IMR-90 (cell line): Measurements from ENCODE around the gene AP4B1. TPM values are rescaled to one million over a fixed set of nuclear protein-coding genes. Genes with fewer than 3 reads are reported as not detected.

ENCODE experiments used
- ATAC-seq: fragments of 200-7000 bp; cut with Tn5 transposase; 2 replicates; pipeline ENCODE4 v1.9.1; 2020; ENCODE audit warnings: low read depth, mild to moderate bottlenecking, moderate library complexity
- BruUV-seq: library from RNA; stranded (reverse); fragments of 400-500 nt; replicated peaks from 2 replicates; lab custom pipeline; 2021; lab: Mats Ljungman, UMichigan
- CTCF ChIA-PET: fragments of 300-600 bp; formaldehyde crosslinking; extraction: SDS; loops from one replicate; lab custom pipeline; 2021; ENCODE audit warnings: antibody characterized with exemption; lab: Yijun Ruan, JAX
- POLR2A ChIA-PET: fragments of 300-600 bp; sonication (Branson Sonifier 250); formaldehyde crosslinking; loops from one replicate; lab custom pipeline; 2022; ENCODE audit warnings: antibody characterized with exemption; ENCODE audit not compliant: unreplicated experiment; lab: Charles Lee
- DNase-seq: peaks from one replicate; pipeline ENCODE4 v3.0.0; 2013
- H2AFZ ChIP-seq: replicated peaks from 2 replicates; pipeline ENCODE3; 2013; ENCODE audit warnings: low read length, mild to moderate bottlenecking; ENCODE audit not compliant: poor library complexity
- H2AK5ac ChIP-seq: 2 replicates; pipeline ENCODE4 v1.6.1; 2013; ENCODE audit warnings: low read depth, low read length, inconsistent platforms
- H2AK9ac ChIP-seq: replicated peaks from 2 replicates; pipeline ENCODE3; 2013; ENCODE audit warnings: mild to moderate bottlenecking, low read depth, low read length, moderate library complexity; ENCODE audit not compliant: poor library complexity
- H2BK120ac ChIP-seq: 2 replicates; pipeline ENCODE4 v1.6.1; 2013; ENCODE audit warnings: low read depth, low read length, inconsistent platforms
- H2BK15ac ChIP-seq: 3 replicates; pipeline ENCODE4 v1.6.1; 2013; ENCODE audit warnings: low read depth, low read length, inconsistent platforms
- H2BK20ac ChIP-seq: 2 replicates; pipeline ENCODE4 v1.6.1; 2013; ENCODE audit warnings: low read depth, mild to moderate bottlenecking, inconsistent platforms, low read length, moderate library complexity
- H2BK5ac ChIP-seq: 2 replicates; pipeline ENCODE4 v1.6.1; 2013; ENCODE audit warnings: mild to moderate bottlenecking, low read depth, low read length, inconsistent platforms; ENCODE audit not compliant: poor library complexity, severe bottlenecking
- H3K14ac ChIP-seq: replicated peaks from 2 replicates; pipeline ENCODE4 v1.6.1; 2013; ENCODE audit warnings: low read depth, low read length, inconsistent platforms
- H3K18ac ChIP-seq: 2 replicates; pipeline ENCODE4 v1.6.1; 2013; ENCODE audit warnings: low read depth, low read length, control low read depth
- H3K23ac ChIP-seq: 2 replicates; pipeline ENCODE4 v1.6.1; 2013; ENCODE audit warnings: low read depth, low read length, inconsistent platforms
- H3K27ac ChIP-seq: 2 replicates; pipeline ENCODE4 v1.5.1; 2013; ENCODE audit warnings: mild to moderate bottlenecking, control low read depth, low read length; ENCODE audit not compliant: insufficient read depth
- H3K27me3 ChIP-seq: 2 replicates; pipeline ENCODE4 v1.6.1; 2013; ENCODE audit warnings: low read length; ENCODE audit not compliant: control insufficient read depth, insufficient read depth
- H3K36me3 ChIP-seq: 2 replicates; pipeline ENCODE4 v1.6.1; 2013; ENCODE audit warnings: low read length, mixed read lengths; ENCODE audit not compliant: control insufficient read depth, insufficient read depth
- H3K4ac ChIP-seq: 2 replicates; pipeline ENCODE4 v1.6.1; 2013; ENCODE audit warnings: low read depth, low read length, inconsistent platforms
- H3K4me1 ChIP-seq: 2 replicates; pipeline ENCODE4 v1.6.1; 2013; ENCODE audit warnings: low read length, mixed read lengths; ENCODE audit not compliant: control insufficient read depth, insufficient read depth
- H3K4me2 ChIP-seq: 2 replicates; pipeline ENCODE4 v1.6.1; 2013; ENCODE audit warnings: low read depth, mild to moderate bottlenecking, control low read depth, low read length, moderate library complexity
- H3K4me3 ChIP-seq: 2 replicates; pipeline ENCODE4 v1.5.1; 2013; ENCODE audit warnings: low read depth, mild to moderate bottlenecking, control low read depth, low read length, moderate library complexity; ENCODE audit not compliant: insufficient read depth
- H3K56ac ChIP-seq: 2 replicates; pipeline ENCODE4 v1.6.1; 2013; ENCODE audit warnings: low read length, inconsistent platforms; ENCODE audit not compliant: insufficient read depth; ENCODE audit errors: extremely low read depth
- H3K79me1 ChIP-seq, 2 experiments: 2 replicates each; pipeline ENCODE4 v1.6.1; 2013; ENCODE audit warnings: low read length in 2 of 2, inconsistent platforms in 1 of 2, low read depth in 1 of 2
- H3K9ac ChIP-seq: 2 replicates; pipeline ENCODE4 v1.6.1; 2013; ENCODE audit warnings: low read depth, low read length, control low read depth
- H3K9me1 ChIP-seq: 2 replicates; pipeline ENCODE4 v1.6.1; 2013; ENCODE audit warnings: low read length, inconsistent platforms; ENCODE audit not compliant: insufficient read depth
- H3K9me3 ChIP-seq: 2 replicates; pipeline ENCODE4 v1.6.1; 2013; ENCODE audit warnings: low read length; ENCODE audit not compliant: control insufficient read depth, insufficient read depth
- H4K20me1 ChIP-seq: 2 replicates; pipeline ENCODE4 v1.6.1; 2013; ENCODE audit warnings: low read length, inconsistent platforms; ENCODE audit not compliant: insufficient read depth
- H4K5ac ChIP-seq: 2 replicates; pipeline ENCODE4 v1.6.1; 2013; ENCODE audit warnings: mild to moderate bottlenecking, low read depth, low read length, control low read depth
- H4K8ac ChIP-seq, 2 experiments: 2 replicates each; pipeline ENCODE4 v1.6.1; 2013; ENCODE audit warnings: low read depth in 2 of 2, low read length in 2 of 2, control low read depth in 1 of 2, inconsistent platforms in 1 of 2
- H4K91ac ChIP-seq: 2 replicates; pipeline ENCODE4 v1.6.1; 2013; ENCODE audit warnings: low read depth, low read length, inconsistent platforms; ENCODE audit not compliant: insufficient read depth
- POLR2A ChIP-seq: IDR thresholded peaks from 2 replicates; pipeline ENCODE4 v1.6.1; 2012; ENCODE audit warnings: mild to moderate bottlenecking, low read depth, low read length
- WGBS, 2 experiments: methylation state at CpG; one replicate each; pipeline versions ENCODE4 v1.1.5 to v1.1.7; 2013; ENCODE audit warnings: missing lambda C conversion rate in 2 of 2; ENCODE audit not compliant: insufficient read length in 1 of 2; ENCODE audit errors: extremely low coverage in 2 of 2; 5-methylcytosine and 5-hydroxymethylcytosine counted together
- dilution Hi-C: fragments of 300-500 bp; cut with HindIII; formaldehyde crosslinking; loops from one replicate; pipeline ENCODE4 v1.14.3; 2018; ENCODE audit warnings: low sequenced_read_pairs; ENCODE audit not compliant: unreplicated experiment
- in situ Hi-C: fragments of 300-500 bp; cut with MboI; formaldehyde crosslinking; loops from 3 replicates; pipeline ENCODE4 v1.14.3; 2019; ENCODE audit warnings: low sequenced_read_pairs, inconsistent platforms, mixed read lengths
- intact Hi-C: fragments of 100-400 bp; cut with micrococcal nuclease; formaldehyde crosslinking; loops from 2 replicates; pipeline ENCODE4 v1.10.0; 2022
- polyA plus RNA-seq, 3 experiments: library from polyadenylated mRNA; depleted of rRNA; stranded (reverse); fragments of >200 nt; gene quantifications; 2 replicates each; pipeline ENCODE4 v1.2.3, GENCODE V29; 2012; ENCODE audit warnings: low replicate concordance in 1 of 3
- total RNA-seq: library from RNA; depleted of rRNA; stranded (reverse); fragments of >200 nt; gene quantifications from 2 replicates; pipeline ENCODE4 v1.2.3, GENCODE V29; 2012
- TF ChIP-seq, protein P1 (sequence below): conservative IDR thresholded peaks from 2 replicates; pipeline ENCODE4 v1.5.1; 2012; ENCODE audit warnings: mild to moderate bottlenecking, low read depth, low read length, improper control_type of control experiment
- TF ChIP-seq, protein P2 (sequence below): fragments of 150-350 bp; IDR thresholded peaks from 2 replicates; pipeline ENCODE4 v1.6.1; 2017; ENCODE audit warnings: mild to moderate bottlenecking, antibody characterized with exemption, low read length, low read depth

The AP4B1 gene
- total and polyA plus RNA-seq, 2 of the 4 experiments (the other 2 are of a cell fraction): 15.6 to 18.1 TPM

DNA sequence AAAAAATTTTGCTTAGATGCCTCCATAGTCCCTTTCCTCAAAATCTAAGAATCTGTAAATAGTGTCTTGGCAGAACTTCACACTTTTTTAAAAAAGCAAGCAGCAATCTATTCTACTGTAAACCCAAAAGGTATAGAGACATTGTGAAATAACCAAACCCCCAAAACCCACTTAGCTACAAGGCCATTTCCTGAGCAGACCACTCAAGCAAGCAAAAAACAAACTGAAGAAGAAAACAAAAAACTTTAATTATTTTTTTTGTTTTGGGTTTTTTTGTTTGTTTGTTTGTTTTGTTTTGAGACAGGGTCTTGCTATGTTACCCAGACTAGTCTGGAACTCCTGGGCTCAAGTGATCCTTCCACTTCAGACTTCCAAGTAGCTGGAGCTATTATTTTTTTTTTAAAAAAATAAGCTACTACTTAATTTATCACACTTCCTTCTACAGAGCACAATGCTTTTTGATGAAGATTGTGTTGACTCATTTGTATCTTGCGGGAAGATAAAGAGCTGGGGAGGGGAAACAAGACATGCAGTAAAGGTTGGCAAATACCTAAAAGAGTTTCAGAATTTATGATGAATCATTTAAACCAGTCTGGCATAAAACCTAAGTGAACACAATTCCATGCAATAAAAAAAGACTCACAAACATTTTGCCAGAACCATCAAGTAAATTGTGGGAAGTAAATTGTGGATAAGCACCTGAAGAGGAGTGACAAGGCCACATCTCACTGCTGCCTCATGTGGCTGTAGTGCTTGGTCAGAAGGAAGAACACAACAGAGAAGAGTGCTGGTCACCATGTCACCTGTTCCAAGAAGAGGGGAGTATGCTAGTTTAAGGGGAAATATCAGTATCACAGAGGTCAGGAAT lies 30.4 kb downstream of the AP4B1 start:
- in situ Hi-C loops: loop anchor here (25.0 kb wide), 1 partner anchor 413 kb away; no protein-coding TSS in a partner anchor
- no TSS peak for BruUV-seq
- Histone ChIP-seq H3K36me3 (no peaks in the 10 kb centered on the region), H3K4me3 (no peak overlapping the region), H4K5ac (no peak overlapping the region), H3K4me1 (0 out of 2 replicates have a peak, but pooled peaks cover 2% of the 10 kb centered on the region), H3K27ac (no peak overlapping the region), H3K18ac (no peak overlapping the region), H2BK120ac (no peak overlapping the region), H3K56ac (no peak overlapping the region), H2AFZ (no peak overlapping the region), H3K4ac (no peak overlapping the region), H2BK15ac (no peak overlapping the region), H3K9me3 (no peaks in the 10 kb centered on the region), H4K91ac (no peak overlapping the region), H3K9me1 (peaks cover 3% of the 10 kb centered on the region; the same call in 1 of the 2 replicates), H2AK9ac (no peak overlapping the region), H3K79me1 (no peaks in the 10 kb centered on the region), H3K14ac (0 out of 2 replicates have a peak overlapping the region, but pooled peaks have one; percentile 32), H3K9ac (no peak overlapping the region), H3K27me3 (no peaks in the 10 kb centered on the region), H4K8ac (no peak overlapping the region), H4K20me1 (no peaks in the 10 kb centered on the region), H3K4me2 (no peak overlapping the region), H2BK20ac (no peak overlapping the region), H2BK5ac (no peak overlapping the region), H2AK5ac (no peak overlapping the region), H3K23ac (no peak overlapping the region)
- TF ChIP-seq, protein P1, sequence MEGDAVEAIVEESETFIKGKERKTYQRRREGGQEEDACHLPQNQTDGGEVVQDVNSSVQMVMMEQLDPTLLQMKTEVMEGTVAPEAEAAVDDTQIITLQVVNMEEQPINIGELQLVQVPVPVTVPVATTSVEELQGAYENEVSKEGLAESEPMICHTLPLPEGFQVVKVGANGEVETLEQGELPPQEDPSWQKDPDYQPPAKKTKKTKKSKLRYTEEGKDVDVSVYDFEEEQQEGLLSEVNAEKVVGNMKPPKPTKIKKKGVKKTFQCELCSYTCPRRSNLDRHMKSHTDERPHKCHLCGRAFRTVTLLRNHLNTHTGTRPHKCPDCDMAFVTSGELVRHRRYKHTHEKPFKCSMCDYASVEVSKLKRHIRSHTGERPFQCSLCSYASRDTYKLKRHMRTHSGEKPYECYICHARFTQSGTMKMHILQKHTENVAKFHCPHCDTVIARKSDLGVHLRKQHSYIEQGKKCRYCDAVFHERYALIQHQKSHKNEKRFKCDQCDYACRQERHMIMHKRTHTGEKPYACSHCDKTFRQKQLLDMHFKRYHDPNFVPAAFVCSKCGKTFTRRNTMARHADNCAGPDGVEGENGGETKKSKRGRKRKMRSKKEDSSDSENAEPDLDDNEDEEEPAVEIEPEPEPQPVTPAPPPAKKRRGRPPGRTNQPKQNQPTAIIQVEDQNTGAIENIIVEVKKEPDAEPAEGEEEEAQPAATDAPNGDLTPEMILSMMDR: 0 out of 2 replicates have a peak, but pooled peaks have one; percentile 5
- no peak for TF ChIP-seq POLR2A
- TF ChIP-seq, protein P2, sequence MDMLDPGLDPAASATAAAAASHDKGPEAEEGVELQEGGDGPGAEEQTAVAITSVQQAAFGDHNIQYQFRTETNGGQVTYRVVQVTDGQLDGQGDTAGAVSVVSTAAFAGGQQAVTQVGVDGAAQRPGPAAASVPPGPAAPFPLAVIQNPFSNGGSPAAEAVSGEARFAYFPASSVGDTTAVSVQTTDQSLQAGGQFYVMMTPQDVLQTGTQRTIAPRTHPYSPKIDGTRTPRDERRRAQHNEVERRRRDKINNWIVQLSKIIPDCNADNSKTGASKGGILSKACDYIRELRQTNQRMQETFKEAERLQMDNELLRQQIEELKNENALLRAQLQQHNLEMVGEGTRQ: no peak
- intact Hi-C loops: no loop called here
- DNase-seq (peak; percentile 8), ATAC-seq (no peak)
- WGBS, 2 experiments: no CpG with 5 or more reads among the region's 1 CpG
- ChIA-PET POLR2A (no interaction called here), CTCF (no interaction called here)
- dilution Hi-C loops: no loop called here
